ENCODE measurements around the gene CCR5AS.

Gene CCR5AS

GRCh38 chr3:46409739-46410489, 3.0 kb upstream of the CCR5AS start:
- Histone ChIP-seq H3K27me3 (no peaks in the 10 kb centered on the region), H2AFZ (no peak overlapping the region), H3K36me3 (replicated peaks; ENCODE audit: insufficient read depth, low read depth) (no peaks in the 10 kb centered on the region), H3K4me3 (no peak overlapping the region), H3K9me3 (ENCODE audit: low read depth) (no peaks in the 10 kb centered on the region), H3K27ac (no peak overlapping the region), H4K20me1 (ENCODE audit: insufficient read depth, poor library complexity, severe bottlenecking) (no peaks in the 10 kb centered on the region), H3K4me1 (ENCODE audit: insufficient read depth) (peaks cover 14% of the 10 kb centered on the region), H3K79me2 (no peaks in the 10 kb centered on the region), H3K9me2 (replicated peaks; ENCODE audit: insufficient read depth) (no peaks in the 10 kb centered on the region), H3K4me2 (no peak overlapping the region)
- TF ChIP-seq EZH2 (IDR thresholded peaks at IDR 0.05; ENCODE audit: borderline replicate concordance) (no peak), EZH2phosphoT487 (IDR thresholded peaks at IDR 0.05; ENCODE audit: low read depth, severe bottlenecking, unreplicated experiment) (no peak)
- TF ChIP-seq, protein P1, sequence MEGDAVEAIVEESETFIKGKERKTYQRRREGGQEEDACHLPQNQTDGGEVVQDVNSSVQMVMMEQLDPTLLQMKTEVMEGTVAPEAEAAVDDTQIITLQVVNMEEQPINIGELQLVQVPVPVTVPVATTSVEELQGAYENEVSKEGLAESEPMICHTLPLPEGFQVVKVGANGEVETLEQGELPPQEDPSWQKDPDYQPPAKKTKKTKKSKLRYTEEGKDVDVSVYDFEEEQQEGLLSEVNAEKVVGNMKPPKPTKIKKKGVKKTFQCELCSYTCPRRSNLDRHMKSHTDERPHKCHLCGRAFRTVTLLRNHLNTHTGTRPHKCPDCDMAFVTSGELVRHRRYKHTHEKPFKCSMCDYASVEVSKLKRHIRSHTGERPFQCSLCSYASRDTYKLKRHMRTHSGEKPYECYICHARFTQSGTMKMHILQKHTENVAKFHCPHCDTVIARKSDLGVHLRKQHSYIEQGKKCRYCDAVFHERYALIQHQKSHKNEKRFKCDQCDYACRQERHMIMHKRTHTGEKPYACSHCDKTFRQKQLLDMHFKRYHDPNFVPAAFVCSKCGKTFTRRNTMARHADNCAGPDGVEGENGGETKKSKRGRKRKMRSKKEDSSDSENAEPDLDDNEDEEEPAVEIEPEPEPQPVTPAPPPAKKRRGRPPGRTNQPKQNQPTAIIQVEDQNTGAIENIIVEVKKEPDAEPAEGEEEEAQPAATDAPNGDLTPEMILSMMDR (IDR thresholded peaks at IDR 0.05; ENCODE audit: poor library complexity) = no peak
- no peak for DNase-seq (ENCODE audit: low spot score)
- WGBS (ENCODE audit: low lambda C conversion rate, missing lambda C conversion rate) = 95% methylated on average over 9 of the region's 9 CpGs

DNA sequence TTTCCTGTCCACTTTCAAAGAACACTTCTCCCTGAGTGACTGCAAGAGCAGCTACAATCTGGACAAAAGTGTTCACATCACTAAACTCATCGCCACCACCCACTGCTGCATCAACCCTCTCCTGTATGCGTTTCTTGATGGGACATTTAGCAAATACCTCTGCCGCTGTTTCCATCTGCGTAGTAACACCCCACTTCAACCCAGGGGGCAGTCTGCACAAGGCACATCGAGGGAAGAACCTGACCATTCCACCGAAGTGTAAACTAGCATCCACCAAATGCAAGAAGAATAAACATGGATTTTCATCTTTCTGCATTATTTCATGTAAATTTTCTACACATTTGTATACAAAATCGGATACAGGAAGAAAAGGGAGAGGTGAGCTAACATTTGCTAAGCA, 2.0 kb upstream of the CCR5AS start:
- WGBS (ENCODE audit: low lambda C conversion rate, missing lambda C conversion rate) = 90% methylated on average over 7 of the region's 7 CpGs
- Histone ChIP-seq H3K4me3 (no peak overlapping the region), H3K36me3 (replicated peaks; ENCODE audit: insufficient read depth, low read depth) (no peaks in the 10 kb centered on the region), H4K20me1 (ENCODE audit: insufficient read depth, poor library complexity, severe bottlenecking) (no peaks in the 10 kb centered on the region), H3K27me3 (peaks cover under 1% of the 10 kb centered on the region), H3K9me3 (ENCODE audit: low read depth) (no peaks in the 10 kb centered on the region), H3K27ac (no peak overlapping the region), H3K4me1 (ENCODE audit: insufficient read depth) (peaks cover 14% of the 10 kb centered on the region), H3K9me2 (replicated peaks; ENCODE audit: insufficient read depth) (no peaks in the 10 kb centered on the region), H2AFZ (no peak overlapping the region), H3K4me2 (no peak overlapping the region), H3K79me2 (no peaks in the 10 kb centered on the region)
- TF ChIP-seq EZH2phosphoT487 (IDR thresholded peaks at IDR 0.05; ENCODE audit: low read depth, severe bottlenecking, unreplicated experiment) (no peak), EZH2 (IDR thresholded peaks at IDR 0.05; ENCODE audit: borderline replicate concordance) (no peak)
- TF ChIP-seq, protein P1 (IDR thresholded peaks at IDR 0.05; ENCODE audit: poor library complexity) = no peak
- no peak for DNase-seq (ENCODE audit: low spot score)

- Histone ChIP-seq H3K4me3 (no peak overlapping the region), H3K4me1 (ENCODE audit: insufficient read depth) (peaks cover 14% of the 10 kb centered on the region), H4K20me1 (ENCODE audit: insufficient read depth, poor library complexity, severe bottlenecking) (no peaks in the 10 kb centered on the region), H3K9me2 (replicated peaks; ENCODE audit: insufficient read depth) (no peaks in the 10 kb centered on the region), H3K27me3 (peaks cover 5% of the 10 kb centered on the region), H3K9me3 (ENCODE audit: low read depth) (no peaks in the 10 kb centered on the region), H3K36me3 (replicated peaks; ENCODE audit: insufficient read depth, low read depth) (no peaks in the 10 kb centered on the region), H3K4me2 (no peak overlapping the region), H3K79me2 (no peaks in the 10 kb centered on the region), H2AFZ (no peak overlapping the region), H3K27ac (no peak overlapping the region)
- 90% methylated on average over 7 of the region's 7 CpGs for WGBS (ENCODE audit: low lambda C conversion rate, missing lambda C conversion rate)
- TF ChIP-seq, protein P1 (IDR thresholded peaks at IDR 0.05; ENCODE audit: poor library complexity) = no peak
- TF ChIP-seq EZH2 (IDR thresholded peaks at IDR 0.05; ENCODE audit: borderline replicate concordance) = no peak
- no peak for TF ChIP-seq EZH2phosphoT487 (IDR thresholded peaks at IDR 0.05; ENCODE audit: low read depth, severe bottlenecking, unreplicated experiment)
- no peak for DNase-seq (ENCODE audit: low spot score)
These were observed 1.1 kb upstream of the CCR5AS start for GRCh38 chr3:46407970-46408369.

Measured in hepatocyte (in vitro differentiated cells).